HG03457 (cell line): ENCODE results near the gene C2CD4C.
"Not testable (repeated sequence)": the region's sequence is repeated elsewhere in the genome, so short reads cannot be mapped to it uniquely, and the experiment has no call there.

Experiments used
- ATAC-seq: cut with Tn5 transposase; IDR thresholded peaks from one replicate; pipeline ENCODE4 v1.9.1; 2021; ENCODE audit warnings: moderate number of reproducible peaks; ENCODE audit not compliant: unreplicated experiment

C2CD4C gene

GRCh38 chr19:401866-402511 is 7.0 kb downstream of the C2CD4C start:
- no peak for ATAC-seq

- no peak for ATAC-seq
These were observed 7.7 kb downstream of the C2CD4C start for GRCh38 chr19:400976-401865.

GRCh38 chr19:399370-399769 is 9.6 kb downstream of the C2CD4C start:
- ATAC-seq, result no peak

- no peak for ATAC-seq
These were observed 10.2 kb downstream of the C2CD4C start for GRCh38 chr19:398719-399118.

GRCh38 chr19:397941-398706 is 10.8 kb downstream of the C2CD4C start:
- no peak for ATAC-seq

GRCh38 chr19:397321-397720 is 11.6 kb downstream of the C2CD4C start:
- ATAC-seq, result no peak

GRCh38 chr19:395467-395866 is 13.5 kb downstream of the C2CD4C start:
- ATAC-seq, result no peak

- not testable (repeated sequence) for ATAC-seq
These were observed 14.1 kb downstream of the C2CD4C start for GRCh38 chr19:394857-395256.

GRCh38 chr19:393560-393959 is 15.4 kb downstream of the C2CD4C start:
- ATAC-seq, result not testable (repeated sequence)

- ATAC-seq, result no peak
These were observed 16.5 kb downstream of the C2CD4C start for GRCh38 chr19:392375-392970.

GRCh38 chr19:391726-392374 is 17.1 kb downstream of the C2CD4C start:
- ATAC-seq, result no peak

GRCh38 chr19:391207-391557 is 17.8 kb downstream of the C2CD4C start:
- ATAC-seq, result no peak

- no peak for ATAC-seq
These were observed 18.4 kb downstream of the C2CD4C start for GRCh38 chr19:390386-391206.

GRCh38 chr19:389935-390289 is 19.0 kb downstream of the C2CD4C start:
- ATAC-seq, result no peak

- no peak for ATAC-seq
These were observed 19.6 kb downstream of the C2CD4C start for GRCh38 chr19:389255-389934.

- no peak for ATAC-seq
These were observed 20.3 kb downstream of the C2CD4C start for GRCh38 chr19:388691-389090.

- ATAC-seq, result no peak
These were observed 21.2 kb downstream of the C2CD4C start for GRCh38 chr19:387777-388176.

GRCh38 chr19:386632-387301 is 22.2 kb downstream of the C2CD4C start:
- ATAC-seq, result not testable (repeated sequence)

GRCh38 chr19:386189-386588 is 22.8 kb downstream of the C2CD4C start:
- ATAC-seq, result not testable (repeated sequence)
